D721Med (cell line): ENCODE results near the gene PRICKLE4.
A peak's percentile ranks its signal among the peaks of the same experiment; 100 is the strongest.

Experiments
- DNase-seq: peaks from one replicate; pipeline ENCODE4 v3.0.0; 2011; ENCODE audit warnings: low spot score; ENCODE audit not compliant: insufficient read length
- FAIRE-seq: peaks from 2 replicates; lab custom pipeline; 2011; peaks lifted over from hg19 to GRCh38; lab: Jason Lieb, UNC
- TF ChIP-seq, protein P1 (sequence below): IDR thresholded peaks from 2 replicates; pipeline ENCODE4 v1.5.1; 2012; ENCODE audit warnings: mild to moderate bottlenecking, control low read depth; ENCODE audit not compliant: insufficient read depth; ENCODE audit errors: missing control alignments

PRICKLE4 gene

GRCh38 chr6:41777551-41778285 is 2.9 kb upstream of the PRICKLE4 start:
- FAIRE-seq (no peak), DNase-seq (no peak)
- TF ChIP-seq, protein P1, sequence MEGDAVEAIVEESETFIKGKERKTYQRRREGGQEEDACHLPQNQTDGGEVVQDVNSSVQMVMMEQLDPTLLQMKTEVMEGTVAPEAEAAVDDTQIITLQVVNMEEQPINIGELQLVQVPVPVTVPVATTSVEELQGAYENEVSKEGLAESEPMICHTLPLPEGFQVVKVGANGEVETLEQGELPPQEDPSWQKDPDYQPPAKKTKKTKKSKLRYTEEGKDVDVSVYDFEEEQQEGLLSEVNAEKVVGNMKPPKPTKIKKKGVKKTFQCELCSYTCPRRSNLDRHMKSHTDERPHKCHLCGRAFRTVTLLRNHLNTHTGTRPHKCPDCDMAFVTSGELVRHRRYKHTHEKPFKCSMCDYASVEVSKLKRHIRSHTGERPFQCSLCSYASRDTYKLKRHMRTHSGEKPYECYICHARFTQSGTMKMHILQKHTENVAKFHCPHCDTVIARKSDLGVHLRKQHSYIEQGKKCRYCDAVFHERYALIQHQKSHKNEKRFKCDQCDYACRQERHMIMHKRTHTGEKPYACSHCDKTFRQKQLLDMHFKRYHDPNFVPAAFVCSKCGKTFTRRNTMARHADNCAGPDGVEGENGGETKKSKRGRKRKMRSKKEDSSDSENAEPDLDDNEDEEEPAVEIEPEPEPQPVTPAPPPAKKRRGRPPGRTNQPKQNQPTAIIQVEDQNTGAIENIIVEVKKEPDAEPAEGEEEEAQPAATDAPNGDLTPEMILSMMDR: no peak

DNA sequence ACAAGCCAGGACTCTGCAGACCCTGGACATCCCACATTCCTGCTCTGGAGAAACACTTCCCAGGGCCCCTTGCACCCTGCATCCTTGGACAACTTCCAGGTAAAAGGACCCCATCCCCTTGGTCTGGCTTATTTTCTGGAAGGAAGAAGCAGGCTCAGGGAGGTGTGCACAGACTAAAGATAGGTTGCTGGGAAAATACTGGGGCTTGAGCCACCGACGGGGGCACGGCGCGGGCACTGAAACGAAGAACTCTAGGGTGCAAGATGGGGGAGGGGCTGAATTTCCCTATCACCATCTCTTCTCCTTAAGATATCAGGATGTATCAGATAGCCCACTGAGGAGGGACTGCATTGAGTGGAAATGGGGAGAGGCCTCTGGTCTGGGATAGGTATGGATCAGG is 1.7 kb upstream of the PRICKLE4 start:
- TF ChIP-seq, protein P1: no peak
- no peak for DNase-seq
- no peak for FAIRE-seq

GRCh38 chr6:41779336-41779735 is 1.2 kb upstream of the PRICKLE4 start:
- no peak for DNase-seq
- FAIRE-seq: no peak
- TF ChIP-seq, protein P1: no peak

DNA sequence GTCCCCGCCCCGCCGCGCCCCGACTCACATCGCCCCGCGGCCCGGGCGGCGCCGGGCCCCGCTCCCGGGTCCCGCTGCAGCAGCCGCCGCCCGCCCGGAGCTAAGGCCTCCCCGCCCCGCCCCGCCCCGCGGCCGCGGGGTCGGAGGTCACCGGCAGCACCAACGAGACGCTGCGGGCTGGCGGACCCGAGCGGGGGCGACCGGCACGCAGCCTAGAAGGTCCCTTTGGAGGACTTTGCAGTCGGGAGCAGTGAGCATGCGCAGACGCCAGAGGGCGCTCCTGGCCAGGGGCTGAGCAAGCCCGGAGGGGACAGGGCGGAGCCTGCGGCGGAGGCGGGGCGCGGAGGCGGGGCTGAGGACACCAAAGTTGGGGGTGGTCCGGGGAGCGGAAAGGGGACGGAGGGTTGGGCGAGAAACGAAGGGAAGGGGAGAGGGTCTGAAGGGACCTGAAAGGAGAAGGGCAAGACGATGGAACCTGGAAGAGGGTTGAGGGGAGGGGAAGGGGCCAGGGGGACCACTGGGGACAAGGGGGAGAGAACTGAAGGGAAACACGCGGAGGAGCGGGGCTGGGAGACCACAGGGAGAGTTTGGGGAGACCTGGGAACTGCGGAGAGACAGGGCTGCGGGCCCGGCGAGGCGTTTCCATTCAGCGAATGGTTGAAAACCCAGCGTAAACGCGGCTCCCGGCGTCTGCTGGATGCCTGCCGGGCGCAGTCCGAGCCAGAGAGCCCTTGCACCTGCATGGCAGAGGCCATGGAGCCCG is 613 bp upstream of the PRICKLE4 start, which contains the start of gene FRS3:
FRS3 (minus strand) TSS at position 113 of the 763 bp plus-strand sequence. CDS start 2,913 bp downstream, outside the sequence.
- TF ChIP-seq, protein P1: peak; percentile 97
- FAIRE-seq: no peak
- peak; percentile 96 for DNase-seq

- TF ChIP-seq, protein P1: no peak
- no peak for DNase-seq
- no peak for FAIRE-seq
These were observed 766 bp downstream of the PRICKLE4 start for GRCh38 chr6:41781366-41781730.

DNA sequence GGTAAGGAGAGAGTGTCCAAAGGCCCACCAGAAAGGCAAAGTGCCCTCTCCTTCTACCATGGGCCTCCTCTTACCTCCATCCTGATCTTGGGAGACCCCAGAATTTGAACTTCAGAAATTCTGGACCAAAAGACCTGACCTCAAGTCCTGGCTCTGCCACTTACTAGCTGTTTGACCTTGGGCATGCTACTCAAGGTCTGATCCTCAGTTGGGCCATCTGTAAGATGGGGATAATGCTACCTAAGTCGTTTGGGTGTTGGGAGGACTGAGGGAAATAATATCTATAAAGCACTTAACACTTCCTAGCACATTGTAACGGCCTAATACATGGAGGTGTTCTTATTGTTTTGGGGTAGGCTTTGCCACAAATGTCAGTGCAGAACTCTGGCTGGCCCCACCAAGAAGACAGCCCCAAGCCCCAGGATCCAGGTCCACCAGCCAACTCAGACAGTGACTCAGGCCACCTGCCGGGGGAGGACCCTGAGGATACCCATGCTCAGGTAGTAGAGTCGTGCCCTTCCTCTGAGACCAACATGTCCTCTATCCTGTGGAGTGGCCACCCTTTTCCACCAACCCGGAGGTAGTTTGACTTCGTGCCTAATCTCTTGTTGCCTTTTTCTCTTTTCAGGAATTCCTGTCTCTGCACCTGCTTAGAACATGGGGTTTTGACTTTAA is 2.7 kb downstream of the PRICKLE4 start:
- FAIRE-seq (no peak), DNase-seq (no peak)
- TF ChIP-seq, protein P1: no peak
